ENCODE measurements around the gene OSBPL9.

- no peak for TF ChIP-seq RCOR1 (conservative IDR thresholded peaks at IDR 0.05; ENCODE audit: low read depth, low read length)
- no peak for TF ChIP-seq TAF1 (IDR thresholded peaks at IDR 0.05; ENCODE audit: borderline replicate concordance, low read depth, low read length)
- TF ChIP-seq, protein P1, sequence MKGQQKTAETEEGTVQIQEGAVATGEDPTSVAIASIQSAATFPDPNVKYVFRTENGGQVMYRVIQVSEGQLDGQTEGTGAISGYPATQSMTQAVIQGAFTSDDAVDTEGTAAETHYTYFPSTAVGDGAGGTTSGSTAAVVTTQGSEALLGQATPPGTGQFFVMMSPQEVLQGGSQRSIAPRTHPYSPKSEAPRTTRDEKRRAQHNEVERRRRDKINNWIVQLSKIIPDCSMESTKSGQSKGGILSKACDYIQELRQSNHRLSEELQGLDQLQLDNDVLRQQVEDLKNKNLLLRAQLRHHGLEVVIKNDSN (IDR thresholded peaks at IDR 0.05; ENCODE audit: borderline replicate concordance, extremely low read length, insufficient read depth, low read depth, low read length), result no peak
- TF ChIP-seq, protein P2, sequence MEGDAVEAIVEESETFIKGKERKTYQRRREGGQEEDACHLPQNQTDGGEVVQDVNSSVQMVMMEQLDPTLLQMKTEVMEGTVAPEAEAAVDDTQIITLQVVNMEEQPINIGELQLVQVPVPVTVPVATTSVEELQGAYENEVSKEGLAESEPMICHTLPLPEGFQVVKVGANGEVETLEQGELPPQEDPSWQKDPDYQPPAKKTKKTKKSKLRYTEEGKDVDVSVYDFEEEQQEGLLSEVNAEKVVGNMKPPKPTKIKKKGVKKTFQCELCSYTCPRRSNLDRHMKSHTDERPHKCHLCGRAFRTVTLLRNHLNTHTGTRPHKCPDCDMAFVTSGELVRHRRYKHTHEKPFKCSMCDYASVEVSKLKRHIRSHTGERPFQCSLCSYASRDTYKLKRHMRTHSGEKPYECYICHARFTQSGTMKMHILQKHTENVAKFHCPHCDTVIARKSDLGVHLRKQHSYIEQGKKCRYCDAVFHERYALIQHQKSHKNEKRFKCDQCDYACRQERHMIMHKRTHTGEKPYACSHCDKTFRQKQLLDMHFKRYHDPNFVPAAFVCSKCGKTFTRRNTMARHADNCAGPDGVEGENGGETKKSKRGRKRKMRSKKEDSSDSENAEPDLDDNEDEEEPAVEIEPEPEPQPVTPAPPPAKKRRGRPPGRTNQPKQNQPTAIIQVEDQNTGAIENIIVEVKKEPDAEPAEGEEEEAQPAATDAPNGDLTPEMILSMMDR (IDR thresholded peaks at IDR 0.05 in 2 of 3, conservative IDR thresholded peaks at IDR 0.05 in 1 of 3; ENCODE audit: control insufficient read depth in 2 of 3, extremely low read depth in 1 of 3, insufficient read depth in 1 of 3, low read depth in 3 of 3, low read length in 3 of 3), result no peak
- TF ChIP-seq ZNF274 (IDR thresholded peaks at IDR 0.05; ENCODE audit: insufficient read depth, insufficient read length), result no peak
- TF ChIP-seq RBBP5 (conservative IDR thresholded peaks at IDR 0.05), result no peak
- no peak for TF ChIP-seq CEBPZ (IDR thresholded peaks at IDR 0.05; ENCODE audit: low read depth, low read length)
These were observed 20.1 kb downstream of the OSBPL9 start for GRCh38 chr1:51636764-51637522.
